Measurements from ENCODE around the gene OSCAR.

DNA sequence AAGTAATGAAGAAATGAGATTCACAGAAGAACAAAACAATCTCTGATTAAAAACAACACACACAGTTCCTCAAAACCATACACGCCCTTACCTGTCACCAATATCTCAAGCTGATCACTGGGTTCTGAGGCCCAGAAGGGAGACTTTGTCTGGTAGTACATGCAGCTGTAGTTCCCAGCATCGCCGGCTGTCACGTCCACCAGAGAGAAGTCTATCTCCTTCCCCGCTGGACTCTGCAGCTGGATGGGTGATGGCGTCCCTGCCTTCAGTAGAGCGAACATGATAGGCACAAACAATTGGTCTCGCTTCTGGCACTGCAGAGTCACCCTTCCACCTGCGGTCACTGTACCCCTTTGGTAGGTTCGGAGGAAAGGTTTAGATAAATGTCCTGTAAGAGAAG, 26.8 kb downstream of the OSCAR start:
- TF ChIP-seq CTCF (IDR thresholded peaks at IDR 0.05; ENCODE audit: low read length) = no peak
- no peak for TF ChIP-seq EZH2 (optimal IDR thresholded peaks at IDR 0.05; ENCODE audit: low read depth, low read length)
